Measurements from ENCODE around the gene SAA4.

The SAA4 gene

GRCh38 chr11:18225913-18226312 is 10.7 kb downstream of the SAA4 start:
- H3K27ac ChIP-seq: no peak overlapping the region
- no peaks in the 10 kb centered on the region for H3K36me3 ChIP-seq
- TF ChIP-seq, protein P1, sequence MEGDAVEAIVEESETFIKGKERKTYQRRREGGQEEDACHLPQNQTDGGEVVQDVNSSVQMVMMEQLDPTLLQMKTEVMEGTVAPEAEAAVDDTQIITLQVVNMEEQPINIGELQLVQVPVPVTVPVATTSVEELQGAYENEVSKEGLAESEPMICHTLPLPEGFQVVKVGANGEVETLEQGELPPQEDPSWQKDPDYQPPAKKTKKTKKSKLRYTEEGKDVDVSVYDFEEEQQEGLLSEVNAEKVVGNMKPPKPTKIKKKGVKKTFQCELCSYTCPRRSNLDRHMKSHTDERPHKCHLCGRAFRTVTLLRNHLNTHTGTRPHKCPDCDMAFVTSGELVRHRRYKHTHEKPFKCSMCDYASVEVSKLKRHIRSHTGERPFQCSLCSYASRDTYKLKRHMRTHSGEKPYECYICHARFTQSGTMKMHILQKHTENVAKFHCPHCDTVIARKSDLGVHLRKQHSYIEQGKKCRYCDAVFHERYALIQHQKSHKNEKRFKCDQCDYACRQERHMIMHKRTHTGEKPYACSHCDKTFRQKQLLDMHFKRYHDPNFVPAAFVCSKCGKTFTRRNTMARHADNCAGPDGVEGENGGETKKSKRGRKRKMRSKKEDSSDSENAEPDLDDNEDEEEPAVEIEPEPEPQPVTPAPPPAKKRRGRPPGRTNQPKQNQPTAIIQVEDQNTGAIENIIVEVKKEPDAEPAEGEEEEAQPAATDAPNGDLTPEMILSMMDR (IDR thresholded peaks at IDR 0.05): no peak
- no peak overlapping the region for H3K4me3 ChIP-seq
- intact Hi-C loops (cut with DNase I; ENCODE audit: low total_unique reads): no loop called here
- H3K27me3 ChIP-seq: no peaks in the 10 kb centered on the region
- DNase-seq: no peak
- no peaks in the 10 kb centered on the region for H3K4me1 ChIP-seq
- H3K9me3 ChIP-seq: no peaks in the 10 kb centered on the region

DNA sequence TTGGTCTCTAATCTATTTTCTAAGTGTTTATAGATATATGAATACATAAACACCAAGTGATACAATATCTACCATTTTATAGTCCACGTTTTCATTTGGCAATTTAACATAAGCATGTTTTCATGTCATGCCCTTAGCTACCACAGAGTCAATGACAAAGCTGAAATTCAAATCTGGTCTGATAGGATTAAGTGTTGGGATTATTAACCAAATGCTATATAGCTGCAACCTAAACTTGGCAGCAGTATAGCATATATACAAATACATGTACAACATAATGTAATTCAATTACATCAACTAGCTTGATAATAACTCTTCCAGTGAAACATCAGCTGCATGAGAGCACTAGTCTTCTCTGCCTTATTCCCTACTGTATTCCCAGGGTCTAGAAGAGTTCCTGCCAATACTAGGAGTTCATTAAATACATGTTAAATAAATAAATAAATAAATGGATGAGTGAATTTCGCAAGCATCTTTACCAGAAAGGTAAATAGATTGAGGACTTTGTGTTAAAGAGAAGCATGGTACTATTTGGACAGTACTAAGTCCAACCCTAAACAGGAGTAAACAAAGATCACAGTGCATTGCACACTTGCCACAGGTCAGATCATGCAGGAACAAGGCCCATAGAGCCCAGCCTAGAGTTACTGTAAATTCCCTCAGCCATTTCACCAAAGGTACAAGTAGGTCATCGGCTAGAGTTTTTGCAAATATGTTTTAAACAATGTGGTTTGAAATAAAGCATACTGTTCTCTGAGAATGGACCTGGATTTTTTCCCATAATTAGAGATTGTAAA is 12.8 kb downstream of the SAA4 start:
- H3K36me3 ChIP-seq: no peaks in the 10 kb centered on the region
- no peak for DNase-seq
- no peaks in the 10 kb centered on the region for H3K9me3 ChIP-seq
- no peaks in the 10 kb centered on the region for H3K4me1 ChIP-seq
- H3K27ac ChIP-seq: no peak overlapping the region
- intact Hi-C loops (cut with DNase I; ENCODE audit: low total_unique reads): no loop called here
- H3K27me3 ChIP-seq: no peaks in the 10 kb centered on the region
- H3K4me3 ChIP-seq: no peak overlapping the region
- TF ChIP-seq, protein P1 (IDR thresholded peaks at IDR 0.05): no peak

GRCh38 chr11:18222814-18223421 is 13.7 kb downstream of the SAA4 start:
- H3K27ac ChIP-seq: no peak overlapping the region
- no peaks in the 10 kb centered on the region for H3K36me3 ChIP-seq
- H3K4me3 ChIP-seq: no peak overlapping the region
- TF ChIP-seq, protein P1 (IDR thresholded peaks at IDR 0.05): no peak
- intact Hi-C loops (cut with DNase I; ENCODE audit: low total_unique reads): no loop called here
- DNase-seq: no peak
- no peaks in the 10 kb centered on the region for H3K27me3 ChIP-seq
- no peaks in the 10 kb centered on the region for H3K4me1 ChIP-seq
- no peaks in the 10 kb centered on the region for H3K9me3 ChIP-seq

DNA sequence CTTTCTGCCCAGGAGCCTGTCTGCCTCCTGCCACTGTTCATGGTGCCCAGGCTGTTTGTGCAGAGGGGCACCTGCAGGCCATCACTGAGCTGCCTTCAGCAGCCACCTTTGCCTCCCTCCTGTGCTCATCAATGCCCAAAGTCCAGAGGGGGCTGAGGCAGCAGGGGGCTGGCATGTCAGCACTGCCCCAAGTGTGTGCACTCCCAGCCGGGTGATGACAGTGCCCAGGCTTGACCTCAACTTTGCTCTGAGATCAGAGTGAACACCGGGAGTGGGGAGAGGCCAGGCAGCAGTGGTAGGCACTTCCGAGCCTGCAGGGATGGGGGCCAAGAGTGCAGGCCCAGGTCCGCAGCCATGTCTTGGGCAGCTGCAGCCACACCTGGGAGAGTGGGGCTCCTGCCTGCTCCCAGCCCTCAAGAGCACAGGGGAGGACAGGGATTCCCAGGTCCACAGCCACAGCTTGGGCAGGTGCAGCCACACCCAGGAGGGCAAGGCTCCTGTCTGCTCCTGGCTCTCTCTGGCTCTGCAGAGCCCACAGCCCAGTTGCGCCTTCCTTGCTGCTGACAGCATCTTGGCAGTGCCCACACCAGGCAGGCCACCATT is 15.2 kb downstream of the SAA4 start:
- H3K27me3 ChIP-seq: no peaks in the 10 kb centered on the region
- no peak overlapping the region for H3K27ac ChIP-seq
- no peaks in the 10 kb centered on the region for H3K4me1 ChIP-seq
- no peak for DNase-seq
- TF ChIP-seq, protein P1 (IDR thresholded peaks at IDR 0.05): no peak
- no peak overlapping the region for H3K4me3 ChIP-seq
- H3K9me3 ChIP-seq: no peaks in the 10 kb centered on the region
- intact Hi-C loops (cut with DNase I; ENCODE audit: low total_unique reads): no loop called here
- H3K36me3 ChIP-seq: no peaks in the 10 kb centered on the region

DNA sequence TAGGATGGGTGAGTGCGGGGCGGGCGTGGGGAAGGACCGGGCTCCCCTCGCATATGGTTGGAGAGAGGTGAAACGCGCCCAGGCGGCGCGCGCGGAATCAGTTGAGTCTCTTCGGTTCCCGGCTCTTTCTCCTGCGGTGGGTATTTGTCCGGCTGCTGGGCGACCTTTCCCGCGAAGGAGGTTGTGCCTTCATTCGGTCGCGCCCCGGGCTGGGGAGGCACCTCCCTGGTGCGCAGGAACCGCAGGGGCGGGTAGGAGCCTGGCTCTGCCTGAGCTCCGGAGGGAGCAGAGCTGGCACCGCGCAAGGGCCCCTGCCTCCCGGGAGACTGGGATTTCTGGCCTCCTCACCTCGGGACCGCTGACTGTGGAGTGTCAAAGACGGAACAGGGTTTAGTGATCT is 27.5 kb downstream of the SAA4 start:
- TF ChIP-seq, protein P1 (IDR thresholded peaks at IDR 0.05): no peak
- Histone ChIP-seq H3K9me3 (no peaks in the 10 kb centered on the region), H3K4me3 (no peak overlapping the region), H3K4me1 (no peaks in the 10 kb centered on the region), H3K36me3 (no peaks in the 10 kb centered on the region), H3K27ac (no peak overlapping the region), H3K27me3 (peaks cover 0 to 10% of the 10 kb centered on the region in 2 donors)
- intact Hi-C loops (cut with DNase I; ENCODE audit: low total_unique reads): no loop called here
- DNase-seq: no peak

Measured in tibial artery (tissue), 4 donors.